ENCODE results near the gene CEP95.
A peak's percentile ranks its signal among the peaks of the same experiment; 100 is the strongest.

The CEP95 gene

DNA sequence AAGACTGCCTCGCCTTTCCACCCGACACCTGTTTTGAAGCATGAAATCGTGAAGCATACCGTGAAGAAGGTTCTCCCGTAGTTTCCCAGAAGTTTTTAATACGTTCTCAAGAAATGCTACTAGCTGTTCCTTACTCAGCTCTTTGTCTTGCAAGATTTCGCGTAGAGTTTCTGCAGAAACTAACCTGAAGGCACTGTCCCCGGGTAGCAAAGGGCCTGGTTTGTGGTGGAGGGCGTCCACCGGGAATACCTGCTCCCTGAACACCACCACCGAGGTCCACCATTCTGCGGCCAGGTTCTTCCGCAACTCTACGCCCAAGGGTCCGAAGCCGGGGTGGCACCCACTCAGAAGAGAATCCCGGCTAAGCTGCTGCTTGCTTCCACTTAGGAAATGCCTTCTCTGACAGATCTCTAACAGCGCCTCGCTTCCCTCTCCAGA lies 10.4 kb upstream of the CEP95 start:
- DNase-seq = no peak

DNA sequence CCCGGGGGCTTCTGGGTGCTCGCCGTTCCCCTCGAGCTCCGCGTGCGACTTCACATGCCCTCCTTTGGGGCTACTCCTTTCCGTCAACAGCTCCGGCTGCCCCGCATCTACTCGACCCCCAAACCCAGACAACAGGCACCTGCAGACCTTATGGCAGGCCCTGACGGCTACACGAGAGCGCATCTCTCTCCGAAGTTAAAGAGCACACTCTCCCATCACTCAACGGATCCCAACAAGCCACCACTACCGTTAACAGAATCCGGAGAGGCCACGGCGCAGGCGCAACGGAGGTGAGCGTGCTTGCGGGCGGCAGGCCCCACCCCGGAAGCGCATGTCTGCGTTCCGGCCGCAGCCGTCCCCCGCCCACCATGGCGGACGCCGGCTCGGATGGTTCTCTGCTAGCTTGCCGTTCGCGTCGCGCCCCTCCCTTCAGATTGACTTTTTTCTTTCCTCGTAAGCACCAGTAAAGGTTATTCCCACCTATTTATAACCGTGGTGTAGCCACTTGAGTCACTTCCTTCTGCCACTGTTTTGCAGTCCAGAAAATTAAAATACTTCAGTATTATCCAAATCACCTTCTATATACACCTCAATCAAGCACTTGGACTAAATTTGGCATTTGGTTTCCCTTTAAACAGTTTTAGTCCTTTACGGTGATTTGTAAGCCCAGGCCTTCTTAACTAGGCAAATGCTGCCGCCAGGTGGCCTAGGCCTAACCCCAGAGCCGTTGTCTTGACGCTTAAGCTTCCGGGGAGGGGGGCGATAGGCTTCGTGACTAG lies 9.8 kb upstream of the CEP95 start, which contains the start of gene POLG2:
Gene POLG2, minus strand, starts transcription at position 269 of the 779 bp plus-strand sequence. Its CDS starts 86 bp downstream, at position 183.
- peak; percentile 96 for DNase-seq

DNA sequence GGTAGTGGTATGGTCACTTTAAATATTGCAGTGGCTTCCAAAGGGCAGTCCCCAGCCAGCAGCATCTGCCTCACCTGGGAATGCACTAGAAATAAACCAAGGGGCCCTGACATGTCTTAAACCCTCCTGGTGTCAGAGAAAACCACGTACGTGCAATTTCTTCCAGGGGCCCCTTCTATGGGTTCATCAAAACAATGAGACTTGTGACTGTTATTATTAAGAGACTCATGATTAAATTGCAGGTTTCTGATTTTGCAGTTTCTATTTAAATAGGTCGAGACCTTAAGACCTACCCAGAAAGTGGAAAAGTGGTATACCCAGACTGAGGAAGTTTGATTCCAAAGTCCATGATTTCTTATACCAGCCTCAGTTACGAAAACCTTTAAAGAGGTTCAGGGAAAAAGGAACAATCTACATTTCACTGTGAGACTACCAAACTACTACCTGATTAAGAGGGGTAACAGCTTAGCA lies 9.2 kb upstream of the CEP95 start:
- DNase-seq = no peak

DNA sequence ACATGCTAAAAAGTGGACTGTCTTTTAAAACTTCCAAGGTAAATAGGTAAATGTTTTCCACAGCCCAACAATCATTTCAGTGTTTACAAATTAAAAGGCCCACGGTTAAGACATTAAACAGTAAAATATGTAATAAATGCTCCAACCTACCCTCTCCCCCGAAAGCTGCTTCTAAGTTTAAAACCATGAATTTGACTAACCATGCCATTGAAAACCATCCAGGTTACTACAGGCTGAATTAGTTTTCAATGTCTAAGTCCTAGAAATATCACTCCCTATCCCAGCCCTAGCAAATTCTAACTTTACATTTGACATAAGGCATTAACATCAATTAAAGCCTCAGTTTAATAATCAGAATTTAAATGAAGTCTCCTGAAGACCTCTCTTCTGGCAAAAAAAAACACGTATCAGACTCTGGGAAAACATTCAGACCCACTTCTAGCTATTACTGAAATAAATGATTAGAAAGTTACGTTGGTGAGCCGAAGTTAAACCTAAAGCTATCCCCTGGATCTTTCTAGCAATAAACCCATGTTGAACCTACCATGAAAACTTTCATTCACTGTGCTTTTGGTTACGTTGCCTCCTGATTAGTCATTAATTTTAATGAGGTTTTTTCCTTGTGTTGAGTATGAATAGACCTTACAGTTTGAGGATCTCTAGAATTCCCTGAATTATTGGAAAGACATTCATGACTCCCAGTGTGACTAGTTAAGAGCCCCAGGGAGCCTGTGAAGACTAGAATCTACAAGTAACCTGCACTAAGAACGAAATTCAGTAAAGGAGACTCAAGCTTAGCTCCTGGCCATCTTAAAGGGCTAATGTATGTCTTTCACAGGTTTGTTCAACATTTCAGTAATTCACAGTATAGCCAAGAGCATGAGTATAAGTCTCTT lies 8.2 kb upstream of the CEP95 start:
- DNase-seq = no peak

DNA sequence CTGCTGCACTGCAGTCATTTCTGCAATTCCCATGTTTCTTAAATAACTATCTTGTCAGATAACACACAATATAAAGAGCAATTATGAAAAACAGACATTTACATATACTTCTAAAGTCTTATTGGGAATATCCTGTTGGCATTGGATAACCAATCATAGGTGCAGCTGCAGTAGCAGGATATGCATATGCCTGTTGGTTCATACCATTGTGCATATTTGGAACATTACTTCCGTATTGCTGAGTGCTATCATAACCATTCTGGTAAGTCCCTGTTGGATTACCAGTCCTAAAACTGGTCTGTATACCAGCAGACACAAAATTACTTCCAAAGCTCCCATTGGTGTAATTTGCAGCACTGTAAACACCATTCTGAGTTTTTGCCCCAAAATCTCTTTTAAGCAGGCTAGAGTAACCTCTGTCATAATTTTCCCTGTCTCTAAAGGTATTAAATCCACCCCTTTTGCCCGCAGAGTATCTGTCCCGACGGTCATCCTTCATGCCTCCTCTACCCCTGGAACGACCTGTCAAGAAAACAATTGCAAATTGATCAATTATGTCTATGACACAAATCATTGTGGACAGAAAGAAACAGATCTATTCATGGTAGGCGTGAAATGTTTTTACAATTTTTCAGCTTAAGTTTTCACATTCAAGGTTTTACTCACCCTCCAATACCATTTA lies 6.8 kb upstream of the CEP95 start:
- DNase-seq = no peak

DNA sequence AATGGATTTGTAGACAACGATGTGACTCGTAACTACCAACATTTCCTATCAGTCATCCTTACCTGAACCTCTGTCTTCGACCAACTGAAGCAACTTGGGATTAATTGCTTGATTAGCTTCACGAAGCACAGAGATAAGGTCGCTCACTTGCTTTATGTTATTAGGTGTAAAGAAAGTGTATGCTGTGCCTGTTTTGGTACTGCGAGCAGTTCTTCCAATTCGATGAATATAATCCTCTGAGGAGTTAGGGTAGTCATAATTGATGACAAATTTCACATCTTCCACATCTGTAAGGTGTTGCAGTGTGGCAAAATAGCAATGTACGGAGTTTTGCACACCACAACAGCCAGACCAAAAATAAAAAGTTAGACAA lies 6.3 kb upstream of the CEP95 start:
- no peak for DNase-seq

DNA sequence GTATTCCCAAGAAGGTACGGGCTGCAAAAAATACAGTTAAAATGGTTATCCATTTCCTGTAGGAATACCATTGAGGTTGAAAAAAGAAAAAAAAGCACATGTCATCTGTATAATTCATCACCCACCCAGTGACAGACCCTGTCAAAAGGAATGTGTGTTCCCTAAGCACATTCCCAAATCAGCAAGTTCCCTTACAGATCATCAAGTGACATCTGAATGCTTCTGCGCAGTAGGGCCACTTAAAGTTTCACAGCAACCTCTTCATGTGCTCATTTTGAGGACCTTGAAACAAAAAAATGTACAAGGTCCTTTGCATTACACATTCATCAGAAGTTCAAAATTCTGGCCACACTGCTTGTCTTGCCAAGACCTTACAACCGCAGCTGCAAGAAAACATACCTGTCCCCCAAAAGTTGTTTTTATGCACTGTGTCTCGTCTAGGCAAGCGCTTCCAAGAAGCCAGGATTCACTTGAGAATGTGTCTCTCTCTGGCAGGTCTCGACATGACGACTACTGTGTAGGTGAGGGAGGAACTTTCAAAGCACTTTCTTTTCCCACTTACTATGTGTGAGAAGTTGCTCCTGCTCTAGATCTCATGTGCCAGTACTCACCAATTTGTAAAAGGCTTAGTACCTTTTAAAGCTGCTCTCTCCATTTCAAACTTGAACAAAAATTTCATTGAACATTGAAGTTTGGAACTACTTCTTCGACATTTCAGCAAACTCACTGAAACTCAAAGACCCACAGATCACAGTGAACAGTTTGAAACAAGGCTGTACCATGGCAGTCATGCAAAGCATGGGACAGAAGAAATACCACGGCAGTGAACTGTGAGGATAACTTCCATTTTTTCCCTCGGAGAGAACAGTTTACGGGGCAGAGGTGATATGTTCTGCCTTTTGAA lies 5.7 kb upstream of the CEP95 start:
- DNase-seq = no peak

DNA sequence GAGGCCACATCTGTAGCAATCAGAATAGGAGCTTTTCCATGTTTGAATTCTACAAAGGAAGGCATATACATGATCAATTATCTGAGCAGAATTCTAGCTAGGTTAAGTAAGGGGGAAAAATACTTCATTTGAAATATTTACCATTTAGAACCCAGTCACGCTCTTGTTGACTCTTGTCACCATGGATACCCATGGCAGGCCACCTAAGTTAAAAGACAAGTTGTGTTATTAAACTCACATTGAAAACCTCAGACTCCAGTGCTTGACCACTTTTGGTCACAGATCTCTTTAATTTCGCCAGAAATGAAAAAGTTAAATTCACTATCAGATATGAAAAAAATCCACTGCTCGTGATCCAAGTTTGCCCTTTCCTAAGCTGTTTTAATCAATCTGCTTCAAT lies 4.8 kb upstream of the CEP95 start:
- DNase-seq = no peak

DNA sequence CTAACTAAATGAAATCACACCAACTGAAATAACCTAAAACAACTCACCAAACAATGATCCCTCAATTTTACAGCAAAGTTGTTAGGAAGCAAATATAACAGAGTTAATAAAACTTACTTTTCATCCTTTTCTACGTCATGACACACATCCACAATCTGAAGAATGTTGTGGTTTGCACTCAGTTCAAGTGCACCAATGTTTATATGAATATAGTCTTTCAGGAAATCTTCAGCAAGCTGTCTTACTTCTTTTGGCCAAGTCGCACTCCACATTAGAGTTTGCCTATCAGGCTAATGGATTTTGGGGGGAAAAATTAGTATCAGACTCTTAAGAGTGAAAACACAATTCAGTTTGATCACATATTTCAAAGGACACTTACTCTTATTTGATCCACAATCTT lies 4.0 kb upstream of the CEP95 start:
- DNase-seq = no peak

DNA sequence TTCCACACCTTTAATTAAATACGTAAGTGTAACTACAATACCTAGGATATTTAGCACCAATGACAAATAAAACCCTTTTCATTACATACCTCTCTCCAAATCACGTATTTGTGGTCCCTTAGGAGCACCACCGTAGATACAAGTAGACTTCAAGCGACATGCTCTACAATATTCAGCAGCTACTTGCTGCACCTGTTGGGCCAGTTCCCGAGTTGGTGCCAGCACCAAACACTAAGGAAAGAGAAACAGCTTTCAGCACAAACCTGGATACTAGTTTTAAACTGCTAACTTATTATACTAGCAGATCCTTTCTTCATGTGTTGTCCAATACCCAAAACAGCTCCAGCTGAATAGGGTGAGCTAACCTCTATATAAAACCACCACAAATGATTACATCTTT lies 3.4 kb upstream of the CEP95 start:
- DNase-seq = no peak

DNA sequence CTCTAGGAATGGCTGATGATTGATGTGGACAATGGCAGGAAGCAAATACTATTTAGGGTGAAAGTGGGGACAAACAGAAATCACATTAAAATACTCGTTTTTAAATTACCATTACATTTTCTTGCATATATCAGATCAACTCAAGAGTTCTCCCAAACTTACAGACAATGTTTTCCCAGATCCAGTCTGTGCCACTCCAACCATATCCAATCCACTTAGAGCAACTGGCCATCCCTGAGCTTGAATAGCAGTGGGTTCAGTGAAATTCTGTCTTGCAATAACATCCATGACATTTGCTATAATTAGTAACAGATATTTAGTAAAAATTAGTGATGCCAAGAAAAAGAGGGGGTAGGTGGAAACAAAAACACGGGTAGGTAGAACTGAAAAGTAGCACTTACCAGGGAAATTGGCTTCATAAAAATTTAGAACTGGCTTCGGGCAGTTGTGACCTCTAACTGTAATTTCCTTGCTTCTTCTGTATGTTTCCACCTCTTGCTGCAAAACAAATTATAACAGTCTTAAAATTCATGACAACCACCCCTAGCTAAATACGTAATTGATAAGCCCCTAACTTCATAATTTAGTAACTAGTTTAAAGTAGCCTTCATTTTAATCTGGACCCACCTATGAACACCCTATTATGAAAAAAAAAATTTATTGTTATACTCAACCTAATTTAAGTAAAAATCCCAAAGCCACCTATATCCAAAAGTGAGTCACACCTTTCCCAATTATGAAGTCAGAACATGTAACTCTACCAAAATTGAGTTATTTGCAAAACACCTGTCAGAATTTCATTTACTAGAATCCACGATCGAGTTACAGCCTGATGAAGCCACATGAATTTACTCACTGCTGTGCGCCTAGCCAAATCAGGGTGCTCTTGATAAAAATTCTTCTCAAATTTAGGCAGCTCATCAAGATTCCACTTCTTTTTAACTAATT lies 2.7 kb upstream of the CEP95 start:
- no peak for DNase-seq

DNA sequence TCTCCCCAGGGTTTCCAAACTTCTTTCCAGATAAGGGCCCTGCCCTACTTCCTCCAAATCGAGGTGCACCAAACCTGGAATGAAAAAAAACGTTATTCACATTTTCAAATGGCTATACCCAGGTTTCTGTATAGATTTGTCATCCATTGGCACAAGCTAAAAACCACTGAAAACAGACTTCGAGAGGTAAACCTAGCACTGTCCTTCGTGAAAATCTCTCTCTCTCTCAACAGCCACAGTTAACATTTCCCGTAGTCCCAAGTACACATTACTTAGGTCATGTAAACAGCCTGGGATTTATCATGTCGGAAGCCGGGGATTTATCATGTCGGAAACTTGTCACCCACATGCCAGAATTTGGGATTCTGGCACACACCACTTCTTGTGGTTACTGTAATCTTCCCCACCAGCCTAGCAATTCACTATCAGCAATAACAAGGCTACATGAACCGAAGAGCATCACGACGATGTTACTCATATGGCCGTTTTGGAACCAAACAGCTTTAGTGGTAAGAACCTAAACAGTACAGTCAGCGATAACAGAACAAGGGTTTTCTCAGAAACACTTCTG lies 1.9 kb upstream of the CEP95 start:
- no peak for DNase-seq

DNA sequence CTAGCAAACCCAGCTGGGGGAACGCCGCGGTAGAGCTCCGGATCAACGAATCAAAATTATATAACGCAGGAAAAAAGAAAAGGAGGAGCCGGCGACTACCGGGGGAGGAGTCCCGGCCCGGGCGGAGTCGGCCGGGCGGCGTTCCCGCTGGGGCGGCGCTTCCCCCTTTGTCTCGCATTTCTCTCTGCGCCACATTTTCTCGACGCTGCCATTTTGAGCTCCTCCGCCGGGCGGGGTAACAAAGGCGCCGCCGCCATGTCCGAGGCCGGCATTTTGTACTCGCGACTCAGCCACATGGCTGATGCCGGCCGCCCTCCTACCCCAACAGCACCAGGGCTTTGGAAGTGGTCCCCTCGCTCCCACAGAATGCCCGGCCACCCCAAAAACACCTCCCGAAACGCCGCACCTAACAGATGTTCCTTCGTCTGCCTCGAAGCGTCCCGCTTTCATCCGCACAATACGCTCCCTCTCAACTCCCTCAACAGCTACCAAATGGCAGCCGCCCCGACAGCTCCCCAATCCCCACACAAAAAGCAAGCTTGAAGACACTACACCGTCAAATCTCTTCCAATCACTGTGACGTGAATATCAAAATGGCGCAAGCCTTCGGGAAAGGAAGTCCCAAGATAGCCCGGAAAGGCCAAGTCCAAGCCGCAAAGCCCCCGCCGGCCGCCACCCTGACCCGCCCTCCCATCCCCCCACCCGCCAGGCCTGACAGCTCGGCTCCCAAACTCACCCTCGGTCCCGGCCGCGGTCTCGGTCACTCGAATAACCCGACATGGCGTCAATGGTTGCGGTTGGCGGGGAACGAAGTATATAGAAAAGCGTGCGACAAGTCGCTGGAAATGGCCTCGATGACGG lies 1.2 kb upstream of the CEP95 start:
- peak; percentile 83 for DNase-seq

DNA sequence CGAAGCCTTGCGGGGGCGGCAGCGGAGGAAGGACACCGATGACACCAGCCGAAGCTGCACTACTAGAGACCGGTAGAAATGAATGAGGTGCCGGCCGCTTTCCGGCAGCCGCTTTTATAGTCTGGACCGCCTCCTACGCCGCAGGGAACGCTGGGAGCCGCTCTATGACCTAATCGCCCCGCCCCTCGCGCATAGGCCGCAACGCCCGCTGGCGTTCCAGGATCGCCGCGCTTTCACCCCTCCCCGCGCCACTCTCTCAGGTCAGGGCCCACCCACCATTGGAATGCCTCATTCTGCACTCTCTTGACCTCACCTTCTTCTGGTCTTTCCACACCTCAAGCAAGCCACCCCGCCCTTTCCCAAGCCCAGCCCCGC lies 589 bp upstream of the CEP95 start, which contains the start of gene DDX5:
Gene DDX5, minus strand, starts transcription at position 89 of the 375 bp plus-strand sequence. CDS start 170 bp downstream, outside the sequence.
- peak; percentile 98 for DNase-seq

DNA sequence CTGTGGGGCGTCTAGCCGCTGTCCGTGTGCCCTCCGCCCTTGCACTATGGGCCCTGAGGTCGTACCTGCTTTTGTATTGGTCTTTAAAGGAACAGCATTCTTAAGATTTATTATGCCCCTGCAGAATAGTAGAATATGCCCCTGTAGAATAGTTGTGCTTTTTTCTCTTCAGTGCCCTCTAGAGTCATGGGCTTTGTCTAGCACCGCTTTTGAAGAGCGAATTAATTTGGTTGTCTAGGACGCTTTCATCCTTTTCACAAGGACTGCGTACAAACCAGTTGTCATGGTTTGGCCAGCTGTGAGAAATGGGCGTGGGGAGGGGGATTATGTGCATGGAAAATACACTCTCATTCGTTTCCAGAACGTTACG lies 621 bp downstream of the CEP95 start:
- peak; percentile 34 for DNase-seq

DNA sequence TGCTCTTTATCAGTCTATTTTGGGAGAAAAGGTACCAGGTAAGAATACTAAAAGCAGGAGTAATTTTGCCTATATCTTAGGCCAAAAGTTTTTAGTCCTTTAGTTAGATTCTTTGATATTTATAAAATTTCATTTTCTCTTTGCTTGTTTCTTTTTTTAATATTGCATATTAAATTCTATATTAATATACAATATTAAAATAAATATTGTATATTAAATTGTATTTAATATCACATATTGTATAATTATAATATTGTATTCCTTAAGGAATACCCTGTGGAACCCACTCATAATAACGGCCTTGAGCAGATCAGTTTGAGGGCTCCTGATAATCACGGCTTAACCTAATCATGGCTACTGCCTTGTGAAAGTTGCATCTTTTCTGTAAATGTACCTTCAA lies 1.9 kb downstream of the CEP95 start:
- DNase-seq = no peak

DNA sequence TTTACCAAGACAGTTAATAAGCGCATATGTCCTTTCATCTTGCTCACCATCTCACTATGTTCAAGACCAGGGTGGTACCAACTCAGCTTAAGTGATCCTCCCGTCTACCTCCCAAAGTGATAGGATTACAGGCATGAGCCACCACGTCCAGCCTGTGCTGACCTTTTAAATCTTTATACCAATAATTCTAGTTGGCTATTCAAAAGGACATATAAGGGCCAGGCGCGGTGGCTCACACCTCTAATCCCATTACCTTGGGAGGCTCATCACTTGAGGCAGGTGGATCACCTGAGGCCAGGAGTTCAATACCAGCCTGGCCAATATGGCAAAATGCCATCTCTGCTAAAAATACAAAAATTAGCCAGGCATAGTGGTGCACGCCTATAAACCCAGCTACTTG lies 2.4 kb downstream of the CEP95 start:
- no peak for DNase-seq

DNA sequence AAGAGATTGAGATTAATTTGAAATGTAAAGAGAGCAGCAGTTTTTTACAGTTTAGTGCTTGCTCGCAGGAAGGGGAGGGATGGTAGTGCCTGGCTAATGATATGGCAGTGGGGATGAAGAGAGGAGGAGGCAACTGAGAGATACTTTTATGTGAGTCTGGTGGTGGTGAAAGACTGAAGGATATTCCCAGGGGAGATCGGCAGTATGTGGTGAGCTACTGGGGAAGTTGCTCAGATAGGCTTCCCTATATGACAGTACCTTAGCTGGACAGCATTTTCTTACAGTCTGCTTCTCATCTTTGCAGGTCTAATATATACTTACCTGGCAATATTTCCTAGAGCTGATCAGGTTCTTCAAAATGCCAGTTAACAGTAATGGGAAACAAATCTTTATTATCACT lies 8.6 kb downstream of the CEP95 start:
- no peak for DNase-seq

DNA sequence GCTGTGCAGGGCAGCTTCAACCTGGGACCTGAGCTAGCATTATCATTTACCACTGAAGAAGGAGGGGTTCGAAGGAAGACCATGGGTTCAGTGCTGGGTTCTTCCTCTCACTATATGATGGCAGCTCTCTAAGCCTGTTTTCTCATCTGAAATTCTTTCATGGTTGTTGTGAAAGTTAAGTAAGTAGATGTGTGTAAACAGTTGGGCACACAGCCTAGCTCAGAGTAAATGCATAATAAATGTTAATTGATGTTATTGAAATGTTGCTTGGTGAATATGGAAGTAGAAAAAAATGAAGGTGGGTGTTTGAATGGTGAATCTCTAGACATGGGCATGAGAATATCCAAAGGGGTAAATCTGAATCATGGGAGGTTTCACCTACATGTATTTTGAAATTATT lies 9.1 kb downstream of the CEP95 start:
- DNase-seq = no peak

DNA sequence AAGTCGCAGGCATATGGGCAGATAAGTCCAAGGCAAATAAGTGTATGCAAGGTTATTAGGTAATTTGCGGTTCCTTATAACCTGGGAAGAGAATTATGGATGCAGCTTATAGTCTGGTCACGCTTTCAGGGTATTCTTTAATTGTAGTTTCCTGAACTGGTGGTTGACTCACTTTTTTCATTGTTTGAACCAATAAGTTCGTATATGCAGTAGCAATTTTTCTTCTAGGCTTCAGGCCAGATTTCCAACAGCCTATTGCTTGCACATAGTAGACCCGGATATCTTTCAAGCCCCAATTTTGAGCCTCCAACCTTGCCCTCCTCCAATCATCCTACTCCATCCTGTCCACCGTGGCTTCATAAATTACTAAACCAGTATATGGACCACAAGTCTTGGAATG lies 12.8 kb downstream of the CEP95 start:
- no peak for DNase-seq

All from activated CD4-positive, alpha-beta T cell treated with anti-CD3 and anti-CD28 coated beads, Interleukin-2, amount 50 U/mL, for 1 hour (primary cell).